GM12878 (cell line): ENCODE results near the gene TMC5. TPM values are rescaled to one million over a fixed set of nuclear protein-coding genes. Genes with fewer than 3 reads are reported as not detected.

ENCODE experiments used
- GABPA ChIP-seq: IDR thresholded peaks from 2 replicates; pipeline ENCODE4 v1.6.1; 2014; ENCODE audit warnings: antibody characterized with exemption, low read depth, mild to moderate bottlenecking, inconsistent platforms
- MXI1 ChIP-seq: fragments of 150-350 bp; IDR thresholded peaks from 2 replicates; pipeline ENCODE4 v1.6.1; 2011; ENCODE audit warnings: low read depth, mild to moderate bottlenecking, inconsistent platforms, low read length, improper control_type of control experiment
- PML ChIP-seq: IDR thresholded peaks from 2 replicates; pipeline ENCODE4 v1.6.1; 2012; ENCODE audit warnings: low read length, inconsistent platforms
- SMAD1 ChIP-seq: fragments of 450-650 bp; IDR thresholded peaks from 2 replicates; pipeline ENCODE4 v1.6.1; 2018; ENCODE audit warnings: mild to moderate bottlenecking, low read depth; ENCODE audit not compliant: partially characterized antibody
- SMARCA5 ChIP-seq: fragments of 450-650 bp; IDR thresholded peaks from 2 replicates; pipeline ENCODE4 v1.6.1; 2017; ENCODE audit warnings: mild to moderate bottlenecking
- SRF ChIP-seq, 2 experiments: IDR thresholded peaks; 2 replicates each; pipeline ENCODE4 v1.6.1; 2011; ENCODE audit warnings: low read depth in 2 of 2, low read length in 2 of 2, mild to moderate bottlenecking in 1 of 2, moderate library complexity in 1 of 2
- polyA plus RNA-seq, 11 experiments: library from polyadenylated mRNA; depleted of rRNA in 4 of 11; unstranded in 6 of 11; stranded (reverse) in 5 of 11; fragments of >200 nt; fragmentation: Nextera tagmentation in 4 of 11; fragmentation: Illumina TruSeq in 1 of 11; extraction: Ambion mirVana in 4 of 11; extraction: Trizol in 1 of 11; gene quantifications; 1 replicate in 1 of 11; 2 replicates in 10 of 11; pipeline versions ENCODE4 v1.2.1 to v1.2.3, GENCODE V29; 2011 to 2016; ENCODE audit warnings: inconsistent platforms in 2 of 11, missing spikeins in 2 of 11, low read depth in 1 of 11
- total RNA-seq, 4 experiments: library from RNA; depleted of rRNA in 3 of 4; stranded (reverse); fragments of >200 nt in 3 of 4; fragmentation: Illumina TruSeq in 1 of 4; extraction: Trizol in 1 of 4; gene quantifications; 2 replicates each; pipeline versions ENCODE4 v1.2.1 to v1.2.3, GENCODE V29; 2013 to 2021
- TF ChIP-seq, protein P1 (sequence below): fragments of 450-650 bp; IDR thresholded peaks from 2 replicates; pipeline ENCODE4 v1.6.1; 2018; ENCODE audit warnings: mild to moderate bottlenecking, low read depth, moderate library complexity; ENCODE audit not compliant: partially characterized antibody
- TF ChIP-seq, protein P2 (sequence below): IDR thresholded peaks from 2 replicates; pipeline ENCODE4 v1.6.1; 2011; ENCODE audit warnings: borderline replicate concordance, low read depth, mild to moderate bottlenecking, moderate library complexity, mixed read lengths, low read length; ENCODE audit not compliant: insufficient read depth; ENCODE audit errors: extremely low read length
- TF ChIP-seq, protein P3 (sequence below): fragments of 450-650 bp; IDR thresholded peaks from 2 replicates; pipeline ENCODE4 v1.6.1; 2017; ENCODE audit warnings: borderline replicate concordance
- TF ChIP-seq, protein P4 (sequence below): fragments of 450-650 bp; formaldehyde crosslinking; IDR thresholded peaks from 2 replicates; pipeline ENCODE4 v1.4.0; 2020; ENCODE audit warnings: mild to moderate bottlenecking, moderate library complexity
- TF ChIP-seq, protein P5 (sequence below): fragments of 450-650 bp; IDR thresholded peaks from 2 replicates; pipeline ENCODE4 v1.6.1; 2014; ENCODE audit warnings: mild to moderate bottlenecking

TMC5 gene
- total and polyA plus RNA-seq, 10 of the 15 experiments (the other 5 are each of a cell fraction or from before 2014, with no cell fraction given): 0.01 to 0.10 (median 0.07) TPM; not detected in 5

DNA sequence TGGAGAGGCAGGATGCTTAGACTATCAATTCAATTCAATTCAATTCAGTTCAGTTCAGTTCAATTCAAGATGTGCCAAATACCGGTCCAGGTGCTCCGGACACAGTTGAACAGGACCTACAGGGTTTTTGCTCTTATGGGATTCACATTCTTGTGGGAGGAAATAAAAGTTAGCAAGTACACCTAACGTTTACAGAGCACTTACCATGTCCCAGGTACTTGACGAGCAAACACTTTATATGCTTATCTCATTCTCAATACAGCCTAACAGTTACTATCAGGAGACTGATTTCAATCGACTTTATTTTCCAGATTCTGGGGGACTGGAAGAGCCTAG lies 104.7 kb downstream of the TMC5 start (continued):
- TF ChIP-seq, protein P1, sequence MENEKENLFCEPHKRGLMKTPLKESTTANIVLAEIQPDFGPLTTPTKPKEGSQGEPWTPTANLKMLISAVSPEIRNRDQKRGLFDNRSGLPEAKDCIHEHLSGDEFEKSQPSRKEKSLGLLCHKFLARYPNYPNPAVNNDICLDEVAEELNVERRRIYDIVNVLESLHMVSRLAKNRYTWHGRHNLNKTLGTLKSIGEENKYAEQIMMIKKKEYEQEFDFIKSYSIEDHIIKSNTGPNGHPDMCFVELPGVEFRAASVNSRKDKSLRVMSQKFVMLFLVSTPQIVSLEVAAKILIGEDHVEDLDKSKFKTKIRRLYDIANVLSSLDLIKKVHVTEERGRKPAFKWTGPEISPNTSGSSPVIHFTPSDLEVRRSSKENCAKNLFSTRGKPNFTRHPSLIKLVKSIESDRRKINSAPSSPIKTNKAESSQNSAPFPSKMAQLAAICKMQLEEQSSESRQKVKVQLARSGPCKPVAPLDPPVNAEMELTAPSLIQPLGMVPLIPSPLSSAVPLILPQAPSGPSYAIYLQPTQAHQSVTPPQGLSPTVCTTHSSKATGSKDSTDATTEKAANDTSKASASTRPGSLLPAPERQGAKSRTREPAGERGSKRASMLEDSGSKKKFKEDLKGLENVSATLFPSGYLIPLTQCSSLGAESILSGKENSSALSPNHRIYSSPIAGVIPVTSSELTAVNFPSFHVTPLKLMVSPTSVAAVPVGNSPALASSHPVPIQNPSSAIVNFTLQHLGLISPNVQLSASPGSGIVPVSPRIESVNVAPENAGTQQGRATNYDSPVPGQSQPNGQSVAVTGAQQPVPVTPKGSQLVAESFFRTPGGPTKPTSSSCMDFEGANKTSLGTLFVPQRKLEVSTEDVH: no peak
- TF ChIP-seq PML: no peak
- TF ChIP-seq, protein P2, sequence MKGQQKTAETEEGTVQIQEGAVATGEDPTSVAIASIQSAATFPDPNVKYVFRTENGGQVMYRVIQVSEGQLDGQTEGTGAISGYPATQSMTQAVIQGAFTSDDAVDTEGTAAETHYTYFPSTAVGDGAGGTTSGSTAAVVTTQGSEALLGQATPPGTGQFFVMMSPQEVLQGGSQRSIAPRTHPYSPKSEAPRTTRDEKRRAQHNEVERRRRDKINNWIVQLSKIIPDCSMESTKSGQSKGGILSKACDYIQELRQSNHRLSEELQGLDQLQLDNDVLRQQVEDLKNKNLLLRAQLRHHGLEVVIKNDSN: no peak
- no peak for TF ChIP-seq GABPA
- no peak for TF ChIP-seq MXI1
- no peak for TF ChIP-seq SMAD1
- TF ChIP-seq SRF (IDR thresholded peaks at IDR 0.05; ENCODE audit: low read depth in 2 of 2, low read length in 2 of 2): no peak
- TF ChIP-seq SMARCA5: no peak
- TF ChIP-seq, protein P3, sequence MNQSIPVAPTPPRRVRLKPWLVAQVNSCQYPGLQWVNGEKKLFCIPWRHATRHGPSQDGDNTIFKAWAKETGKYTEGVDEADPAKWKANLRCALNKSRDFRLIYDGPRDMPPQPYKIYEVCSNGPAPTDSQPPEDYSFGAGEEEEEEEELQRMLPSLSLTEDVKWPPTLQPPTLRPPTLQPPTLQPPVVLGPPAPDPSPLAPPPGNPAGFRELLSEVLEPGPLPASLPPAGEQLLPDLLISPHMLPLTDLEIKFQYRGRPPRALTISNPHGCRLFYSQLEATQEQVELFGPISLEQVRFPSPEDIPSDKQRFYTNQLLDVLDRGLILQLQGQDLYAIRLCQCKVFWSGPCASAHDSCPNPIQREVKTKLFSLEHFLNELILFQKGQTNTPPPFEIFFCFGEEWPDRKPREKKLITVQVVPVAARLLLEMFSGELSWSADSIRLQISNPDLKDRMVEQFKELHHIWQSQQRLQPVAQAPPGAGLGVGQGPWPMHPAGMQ: no peak
- TF ChIP-seq, protein P4, sequence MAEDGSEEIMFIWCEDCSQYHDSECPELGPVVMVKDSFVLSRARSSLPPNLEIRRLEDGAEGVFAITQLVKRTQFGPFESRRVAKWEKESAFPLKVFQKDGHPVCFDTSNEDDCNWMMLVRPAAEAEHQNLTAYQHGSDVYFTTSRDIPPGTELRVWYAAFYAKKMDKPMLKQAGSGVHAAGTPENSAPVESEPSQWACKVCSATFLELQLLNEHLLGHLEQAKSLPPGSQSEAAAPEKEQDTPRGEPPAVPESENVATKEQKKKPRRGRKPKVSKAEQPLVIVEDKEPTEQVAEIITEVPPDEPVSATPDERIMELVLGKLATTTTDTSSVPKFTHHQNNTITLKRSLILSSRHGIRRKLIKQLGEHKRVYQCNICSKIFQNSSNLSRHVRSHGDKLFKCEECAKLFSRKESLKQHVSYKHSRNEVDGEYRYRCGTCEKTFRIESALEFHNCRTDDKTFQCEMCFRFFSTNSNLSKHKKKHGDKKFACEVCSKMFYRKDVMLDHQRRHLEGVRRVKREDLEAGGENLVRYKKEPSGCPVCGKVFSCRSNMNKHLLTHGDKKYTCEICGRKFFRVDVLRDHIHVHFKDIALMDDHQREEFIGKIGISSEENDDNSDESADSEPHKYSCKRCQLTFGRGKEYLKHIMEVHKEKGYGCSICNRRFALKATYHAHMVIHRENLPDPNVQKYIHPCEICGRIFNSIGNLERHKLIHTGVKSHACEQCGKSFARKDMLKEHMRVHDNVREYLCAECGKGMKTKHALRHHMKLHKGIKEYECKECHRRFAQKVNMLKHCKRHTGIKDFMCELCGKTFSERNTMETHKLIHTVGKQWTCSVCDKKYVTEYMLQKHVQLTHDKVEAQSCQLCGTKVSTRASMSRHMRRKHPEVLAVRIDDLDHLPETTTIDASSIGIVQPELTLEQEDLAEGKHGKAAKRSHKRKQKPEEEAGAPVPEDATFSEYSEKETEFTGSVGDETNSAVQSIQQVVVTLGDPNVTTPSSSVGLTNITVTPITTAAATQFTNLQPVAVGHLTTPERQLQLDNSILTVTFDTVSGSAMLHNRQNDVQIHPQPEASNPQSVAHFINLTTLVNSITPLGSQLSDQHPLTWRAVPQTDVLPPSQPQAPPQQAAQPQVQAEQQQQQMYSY: no peak
- TF ChIP-seq, protein P5, sequence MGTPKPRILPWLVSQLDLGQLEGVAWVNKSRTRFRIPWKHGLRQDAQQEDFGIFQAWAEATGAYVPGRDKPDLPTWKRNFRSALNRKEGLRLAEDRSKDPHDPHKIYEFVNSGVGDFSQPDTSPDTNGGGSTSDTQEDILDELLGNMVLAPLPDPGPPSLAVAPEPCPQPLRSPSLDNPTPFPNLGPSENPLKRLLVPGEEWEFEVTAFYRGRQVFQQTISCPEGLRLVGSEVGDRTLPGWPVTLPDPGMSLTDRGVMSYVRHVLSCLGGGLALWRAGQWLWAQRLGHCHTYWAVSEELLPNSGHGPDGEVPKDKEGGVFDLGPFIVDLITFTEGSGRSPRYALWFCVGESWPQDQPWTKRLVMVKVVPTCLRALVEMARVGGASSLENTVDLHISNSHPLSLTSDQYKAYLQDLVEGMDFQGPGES: no peak
